T-cell (primary cell): ENCODE data around the gene SQSTM1. TPM values are rescaled to one million over a fixed set of nuclear protein-coding genes. Genes with fewer than 3 reads are reported as not detected.

Experiments
- ATAC-seq, 4 experiments: fragments of 200-7000 bp in 3 of 4; fragments of 150-1000 bp in 1 of 4; cut with Tn5 transposase; replicated peaks in 1 of 4; 1 replicate in 3 of 4; 2 replicates in 1 of 4; pipeline ENCODE4 v1.10.0; 2021; ENCODE audit warnings: moderate library complexity in 3 of 4, mild to moderate bottlenecking in 2 of 4, moderate number of reproducible peaks in 1 of 4
- CTCF ChIA-PET, 2 donors: fragments of 300-600 bp; sonication (Branson Sonifier 250); formaldehyde crosslinking; loops; one replicate each; lab custom pipeline; 2022; ENCODE audit warnings: antibody characterized with exemption in 2 of 2; lab: Charles Lee
- POLR2A ChIA-PET, 2 donors: fragments of 300-600 bp; sonication (Branson Sonifier 250); formaldehyde crosslinking; loops; one replicate each; lab custom pipeline; 2022; ENCODE audit warnings: antibody characterized with exemption in 2 of 2; lab: Charles Lee
- DNase-seq, 35 experiments: peaks; one replicate each; pipeline versions ENCODE4 v3.0.0 to v3.0.0-alpha.2; 2013 to 2023
- H3K27ac ChIP-seq: one replicate; pipeline ENCODE4 v1.5.1; 2013; ENCODE audit warnings: low read length
- H3K27me3 ChIP-seq, 2 experiments: replicated peaks in 1 of 2; 1 replicate in 1 of 2; 2 replicates in 1 of 2; pipeline versions ENCODE4 v1.6.1 to v1.7.0; 2013; ENCODE audit warnings: low read length in 1 of 2, mixed read lengths in 1 of 2; ENCODE audit not compliant: control insufficient read depth in 2 of 2, insufficient read depth in 2 of 2; ENCODE audit errors: extremely low read depth in 1 of 2
- H3K36me3 ChIP-seq, 2 donors: 1 replicate in 1 of 2; 2 replicates in 1 of 2; pipeline versions ENCODE4 v1.6.1 to v1.7.0; 2013; ENCODE audit warnings: low read length in 1 of 2; ENCODE audit not compliant: control insufficient read depth in 2 of 2, insufficient read depth in 1 of 2; ENCODE audit errors: extremely low read depth in 1 of 2
- H3K4me1 ChIP-seq, 2 experiments: 1 replicate in 1 of 2; 2 replicates in 1 of 2; pipeline versions ENCODE4 v1.6.1 to v1.7.0; 2013; ENCODE audit warnings: low read length in 2 of 2, mixed read lengths in 1 of 2; ENCODE audit not compliant: insufficient read depth in 2 of 2, control insufficient read depth in 1 of 2; ENCODE audit errors: extremely low read depth in 1 of 2
- H3K4me3 ChIP-seq, 2 donors: 1 replicate in 1 of 2; 2 replicates in 1 of 2; pipeline versions ENCODE4 v1.5.1 to v1.7.0; 2013; ENCODE audit warnings: mild to moderate bottlenecking in 2 of 2, low read length in 1 of 2, moderate library complexity in 1 of 2; ENCODE audit not compliant: control insufficient read depth in 1 of 2; ENCODE audit errors: extremely low read depth in 1 of 2
- H3K9me3 ChIP-seq: 2 replicates; pipeline ENCODE4 v1.7.0; 2013
- H3K27ac Mint-ChIP-seq, 2 donors: one replicate each; pipeline ENCODE4 v1.8.0; 2020 to 2021; ENCODE audit warnings: mild to moderate bottlenecking in 2 of 2, mixed read lengths in 2 of 2
- H3K27me3 Mint-ChIP-seq, 2 donors: one replicate each; pipeline ENCODE4 v1.8.0; 2021 to 2022; ENCODE audit warnings: mixed read lengths in 2 of 2
- H3K36me3 Mint-ChIP-seq: one replicate; pipeline ENCODE4 v1.8.0; 2021; ENCODE audit warnings: mixed read lengths
- H3K4me1 Mint-ChIP-seq, 3 donors: one replicate each; pipeline ENCODE4 v1.8.0; 2020 to 2022; ENCODE audit warnings: mixed read lengths in 3 of 3, mild to moderate bottlenecking in 1 of 3
- H3K4me3 Mint-ChIP-seq, 3 donors: one replicate each; pipeline ENCODE4 v1.8.0; 2020 to 2022; ENCODE audit warnings: mild to moderate bottlenecking in 3 of 3, mixed read lengths in 3 of 3, moderate library complexity in 3 of 3
- H3K9me3 Mint-ChIP-seq, 3 donors: one replicate each; pipeline ENCODE4 v1.8.0; 2020 to 2022; ENCODE audit warnings: mixed read lengths in 3 of 3
- WGBS: methylation state at CpG from one replicate; pipeline ENCODE4 v1.1.5; 2013; ENCODE audit warnings: missing lambda C conversion rate; ENCODE audit not compliant: insufficient coverage; 5-methylcytosine and 5-hydroxymethylcytosine counted together
- total RNA-seq, 35 experiments: library from RNA in 6 of 35; stranded (reverse) in 6 of 35; fragments of 120-200 nt in 1 of 35; gene quantifications; one replicate each; pipeline versions ENCODE4 v1.2.1 to v1.2.4 and lab custom pipeline; 2013 to 2026

The SQSTM1 gene
- total RNA-seq, 5 donors from 2014 or later (not counting 1 experiment from before 2014, with no cell fraction given), result 220 to 327 (median 280) TPM

- no peak overlapping the region for H3K4me3 ChIP-seq
- ChIA-PET CTCF (no interaction called here), POLR2A (no interaction called here)
- no peaks in the 10 kb centered on the region for H3K4me1 ChIP-seq
- peaks cover 25% of the 10 kb centered on the region for H3K36me3 Mint-ChIP-seq
- no peaks in the 10 kb centered on the region for H3K4me1 Mint-ChIP-seq
- H3K27me3 Mint-ChIP-seq, result no peaks in the 10 kb centered on the region
- no peaks in the 10 kb centered on the region for H3K9me3 ChIP-seq
- ATAC-seq (no peak), DNase-seq (no peak)
- no peaks in the 10 kb centered on the region for H3K9me3 Mint-ChIP-seq
- peaks cover 15 to 30% of the 10 kb centered on the region in 2 donors for H3K36me3 ChIP-seq
- no peak overlapping the region for H3K27ac Mint-ChIP-seq
- no peaks in the 10 kb centered on the region for H3K27me3 ChIP-seq
- H3K27ac ChIP-seq, result no peak overlapping the region
- 84% methylated on average over 15 of the region's 21 CpGs for WGBS
- no peak overlapping the region for H3K4me3 Mint-ChIP-seq
Observed at GRCh38 chr5:179866241-179867078, 45.8 kb downstream of the SQSTM1 start.

GRCh38 chr5:179867079-179867465, 46.4 kb downstream of the SQSTM1 start:
- H3K27me3 Mint-ChIP-seq, result no peaks in the 10 kb centered on the region
- H3K4me1 Mint-ChIP-seq, result no peaks in the 10 kb centered on the region
- Histone ChIP-seq H3K4me1 (no peaks in the 10 kb centered on the region), H3K27ac (no peak overlapping the region), H3K36me3 (peaks cover 15 to 30% of the 10 kb centered on the region in 2 donors), H3K9me3 (no peaks in the 10 kb centered on the region), H3K4me3 (no peak overlapping the region), H3K27me3 (no peaks in the 10 kb centered on the region)
- H3K27ac Mint-ChIP-seq, result no peak overlapping the region
- H3K9me3 Mint-ChIP-seq, result no peaks in the 10 kb centered on the region
- no peak overlapping the region for H3K4me3 Mint-ChIP-seq
- WGBS, result 90% methylated on average over 6 of the region's 6 CpGs
- ChIA-PET POLR2A (no interaction called here), CTCF (no interaction called here)
- no peak for DNase-seq
- ATAC-seq, result no peak
- peaks cover 25% of the 10 kb centered on the region for H3K36me3 Mint-ChIP-seq

GRCh38 chr5:179867476-179867875, 46.8 kb downstream of the SQSTM1 start:
- DNase-seq (no peak), ATAC-seq (no peak)
- Mint-ChIP-seq H3K9me3 (no peaks in the 10 kb centered on the region), H3K4me3 (no peak overlapping the region), H3K4me1 (no peaks in the 10 kb centered on the region), H3K27ac (no peak overlapping the region), H3K36me3 (peaks cover 26% of the 10 kb centered on the region), H3K27me3 (no peaks in the 10 kb centered on the region)
- ChIA-PET CTCF (no interaction called here), POLR2A (no interaction called here)
- H3K4me3 ChIP-seq, result no peak overlapping the region
- H3K27me3 ChIP-seq, result no peaks in the 10 kb centered on the region
- peaks cover 15 to 33% of the 10 kb centered on the region in 2 donors for H3K36me3 ChIP-seq
- H3K4me1 ChIP-seq, result no peaks in the 10 kb centered on the region
- no peaks in the 10 kb centered on the region for H3K9me3 ChIP-seq
- WGBS, result 97% methylated on average over 9 of the region's 11 CpGs
- no peak overlapping the region for H3K27ac ChIP-seq

GRCh38 chr5:179868541-179868940, 47.8 kb downstream of the SQSTM1 start:
- no peaks in the 10 kb centered on the region for H3K4me1 ChIP-seq
- ChIA-PET CTCF (no interaction called here), POLR2A (no interaction called here)
- Mint-ChIP-seq H3K4me1 (no peaks in the 10 kb centered on the region), H3K4me3 (no peak overlapping the region), H3K36me3 (peaks cover 22% of the 10 kb centered on the region), H3K27ac (no peak overlapping the region), H3K9me3 (no peaks in the 10 kb centered on the region), H3K27me3 (no peaks in the 10 kb centered on the region)
- WGBS, result over 99% methylated on average over 14 of the region's 14 CpGs
- peaks cover 15 to 36% of the 10 kb centered on the region in 2 donors for H3K36me3 ChIP-seq
- H3K4me3 ChIP-seq, result no peak overlapping the region
- no peak for ATAC-seq
- DNase-seq, result no peak
- no peak overlapping the region for H3K27ac ChIP-seq
- H3K9me3 ChIP-seq, result no peaks in the 10 kb centered on the region
- no peaks in the 10 kb centered on the region for H3K27me3 ChIP-seq

GRCh38 chr5:179869101-179869500, 48.4 kb downstream of the SQSTM1 start:
- Histone ChIP-seq H3K4me1 (no peaks in the 10 kb centered on the region), H3K36me3 (peaks cover 15 to 34% of the 10 kb centered on the region in 2 donors), H3K9me3 (no peaks in the 10 kb centered on the region), H3K27ac (no peak overlapping the region), H3K27me3 (no peaks in the 10 kb centered on the region), H3K4me3 (no peak overlapping the region)
- Mint-ChIP-seq H3K4me3 (no peak overlapping the region), H3K36me3 (peaks cover 22% of the 10 kb centered on the region), H3K4me1 (no peaks in the 10 kb centered on the region), H3K27ac (no peak overlapping the region), H3K9me3 (no peaks in the 10 kb centered on the region), H3K27me3 (no peaks in the 10 kb centered on the region)
- DNase-seq (no peak), ATAC-seq (no peak)
- WGBS, result 97% methylated on average over 5 of the region's 5 CpGs
- POLR2A ChIA-PET, result interaction anchor here in 1 of 2 donors (0.5 kb wide), 1 partner anchor 39 kb away, joined by 6 read pairs; no protein-coding TSS in a partner anchor
- CTCF ChIA-PET, result no interaction called here

GRCh38 chr5:179869641-179870402, 49.1 kb downstream of the SQSTM1 start:
- POLR2A ChIA-PET, result interaction anchor here in 1 of 2 donors (0.5 kb wide), 1 partner anchor 39 kb away, joined by 6 read pairs; no protein-coding TSS in a partner anchor
- H3K9me3 Mint-ChIP-seq, result no peaks in the 10 kb centered on the region
- peaks cover 21 to 39% of the 10 kb centered on the region in 2 donors for H3K36me3 ChIP-seq

More at GRCh38 chr5:179869641-179870402, 49.1 kb downstream of the SQSTM1 start:
- Histone ChIP-seq H3K4me1 (no peaks in the 10 kb centered on the region), H3K9me3 (no peaks in the 10 kb centered on the region), H3K27me3 (no peaks in the 10 kb centered on the region), H3K4me3 (no peak overlapping the region), H3K27ac (no peak overlapping the region)
- no peaks in the 10 kb centered on the region for H3K4me1 Mint-ChIP-seq
- ATAC-seq, result no peak
- H3K27me3 Mint-ChIP-seq, result no peaks in the 10 kb centered on the region
- 94% methylated on average over 13 of the region's 16 CpGs for WGBS
- no peak overlapping the region for H3K4me3 Mint-ChIP-seq
- peaks cover 23% of the 10 kb centered on the region for H3K36me3 Mint-ChIP-seq
- H3K27ac Mint-ChIP-seq, result no peak overlapping the region
- CTCF ChIA-PET, result interaction anchor here in 1 of 2 donors (0.6 kb wide), 1 partner anchor 838 kb away, joined by 3 read pairs; no protein-coding TSS in a partner anchor
- DNase-seq, result no peak
